Astrocyte of the cerebellum (primary cell): ENCODE measurements around the gene GLI3.

ENCODE experiments used
- DNase-seq: peaks from one replicate; pipeline ENCODE4 v3.0.0-alpha.2; 2011; ENCODE audit warnings: low read depth
- H3K4me3 ChIP-seq: 2 replicates; pipeline ENCODE4 v1.5.1; 2011; ENCODE audit warnings: mild to moderate bottlenecking, low read depth, low read length, moderate library complexity
- in situ Hi-C: cut with HindIII; loops from 2 replicates; pipeline ENCODE4 v1.10.0; 2017; ENCODE audit warnings: low sequenced_read_pairs
- TF ChIP-seq, protein P1 (sequence below): IDR thresholded peaks from 2 replicates; pipeline ENCODE4 v1.5.1; 2012; ENCODE audit warnings: low read length, low read depth, moderate library complexity, mild to moderate bottlenecking; ENCODE audit errors: missing control alignments

The GLI3 gene

DNA sequence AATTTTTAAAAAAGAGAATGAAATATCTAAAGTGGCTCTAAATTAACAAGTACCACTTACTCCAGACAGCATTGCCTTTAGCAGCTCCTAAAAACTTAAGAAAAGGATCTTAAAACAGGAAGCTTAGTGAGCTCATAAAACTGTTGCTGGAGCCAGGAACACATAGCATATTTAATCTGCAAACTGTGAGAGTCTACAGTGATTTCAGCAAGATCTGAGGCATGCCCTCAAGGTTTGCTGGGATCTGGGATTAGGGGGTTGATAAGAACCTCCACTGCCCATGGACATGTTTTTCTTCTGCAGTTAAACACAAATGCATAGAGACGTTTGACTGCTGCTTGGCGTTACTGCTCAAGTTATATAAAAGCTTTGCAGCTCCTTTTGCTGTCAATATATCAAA is 3.8 kb downstream of the GLI3 start:
- H3K4me3 ChIP-seq: no peak overlapping the region
- TF ChIP-seq, protein P1, sequence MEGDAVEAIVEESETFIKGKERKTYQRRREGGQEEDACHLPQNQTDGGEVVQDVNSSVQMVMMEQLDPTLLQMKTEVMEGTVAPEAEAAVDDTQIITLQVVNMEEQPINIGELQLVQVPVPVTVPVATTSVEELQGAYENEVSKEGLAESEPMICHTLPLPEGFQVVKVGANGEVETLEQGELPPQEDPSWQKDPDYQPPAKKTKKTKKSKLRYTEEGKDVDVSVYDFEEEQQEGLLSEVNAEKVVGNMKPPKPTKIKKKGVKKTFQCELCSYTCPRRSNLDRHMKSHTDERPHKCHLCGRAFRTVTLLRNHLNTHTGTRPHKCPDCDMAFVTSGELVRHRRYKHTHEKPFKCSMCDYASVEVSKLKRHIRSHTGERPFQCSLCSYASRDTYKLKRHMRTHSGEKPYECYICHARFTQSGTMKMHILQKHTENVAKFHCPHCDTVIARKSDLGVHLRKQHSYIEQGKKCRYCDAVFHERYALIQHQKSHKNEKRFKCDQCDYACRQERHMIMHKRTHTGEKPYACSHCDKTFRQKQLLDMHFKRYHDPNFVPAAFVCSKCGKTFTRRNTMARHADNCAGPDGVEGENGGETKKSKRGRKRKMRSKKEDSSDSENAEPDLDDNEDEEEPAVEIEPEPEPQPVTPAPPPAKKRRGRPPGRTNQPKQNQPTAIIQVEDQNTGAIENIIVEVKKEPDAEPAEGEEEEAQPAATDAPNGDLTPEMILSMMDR: no peak
- no peak for DNase-seq
- in situ Hi-C loops: loop anchor here (25.0 kb wide), 1 partner anchor 246 kb away; no protein-coding TSS in a partner anchor

- no peak overlapping the region for H3K4me3 ChIP-seq
- in situ Hi-C loops: loop anchor here (25.0 kb wide), 1 partner anchor 245 kb away; no protein-coding TSS in a partner anchor
- no peak for DNase-seq
- TF ChIP-seq, protein P1: no peak
These were observed 4.7 kb downstream of the GLI3 start for GRCh38 chr7:42232275-42232674.

DNA sequence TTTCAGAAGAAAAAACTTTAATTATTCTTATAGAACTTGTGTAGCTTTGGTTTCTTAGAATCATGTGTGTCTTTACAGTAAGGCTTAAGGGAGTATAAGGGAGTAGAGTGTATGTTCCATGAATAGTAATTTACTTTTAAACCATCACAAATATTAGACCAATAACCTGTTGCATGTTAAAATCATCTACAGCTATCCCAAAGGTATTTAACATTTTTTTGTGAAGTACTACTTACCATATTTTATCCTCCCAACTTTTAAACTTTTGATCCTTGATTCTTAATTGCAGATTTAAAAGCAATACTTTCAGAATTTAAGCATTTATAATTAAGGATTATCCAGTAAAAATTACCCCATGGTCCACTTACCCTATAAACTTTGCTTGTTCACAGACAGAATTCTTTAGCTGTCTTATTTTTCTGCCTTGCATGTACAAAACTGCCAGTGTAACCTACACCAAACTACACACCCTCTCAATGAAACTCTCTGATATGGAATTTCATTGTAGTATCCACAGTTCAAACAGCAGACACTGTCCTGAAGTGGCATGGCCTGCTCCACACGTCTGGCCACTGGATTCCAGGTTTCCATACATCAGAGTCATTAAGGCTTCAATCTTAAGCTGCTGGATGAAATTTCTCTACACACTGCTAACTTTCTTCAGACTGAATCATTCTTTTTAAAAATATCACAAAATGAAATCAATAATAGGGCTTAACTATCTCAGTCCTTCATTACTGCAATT is 5.8 kb downstream of the GLI3 start:
- in situ Hi-C loops: loop anchor here (25.0 kb wide), 1 partner anchor 244 kb away; no protein-coding TSS in a partner anchor
- TF ChIP-seq, protein P1: no peak
- no peak overlapping the region for H3K4me3 ChIP-seq
- DNase-seq: no peak

- TF ChIP-seq, protein P1: no peak
- in situ Hi-C loops: loop anchor here (25.0 kb wide), 1 partner anchor 241 kb away; no protein-coding TSS in a partner anchor
- no peak for DNase-seq
These were observed 8.9 kb downstream of the GLI3 start for GRCh38 chr7:42227936-42228591.

DNA sequence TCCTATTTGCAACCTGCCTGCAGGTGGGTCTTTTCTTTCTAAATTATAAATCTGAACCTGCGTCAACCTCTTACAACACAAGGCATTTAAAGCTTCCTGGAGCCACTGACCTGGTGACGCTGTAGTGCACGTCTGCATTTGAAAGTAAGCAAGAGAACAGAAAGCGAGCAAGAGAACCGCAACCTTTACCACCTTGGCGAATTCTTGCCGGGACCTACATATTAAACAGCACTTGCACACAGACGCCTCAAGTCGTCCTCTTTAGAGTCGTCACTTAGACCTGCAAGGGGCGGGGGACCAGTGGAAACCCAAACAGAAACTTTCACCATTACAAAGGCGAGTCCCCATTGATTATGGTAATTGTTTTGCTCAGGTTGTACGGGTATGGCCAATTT is 9.5 kb downstream of the GLI3 start:
- in situ Hi-C loops: loop anchor here (25.0 kb wide), 1 partner anchor 240 kb away; no protein-coding TSS in a partner anchor
- H3K4me3 ChIP-seq: peak overlapping the region; percentile 32
- TF ChIP-seq, protein P1: no peak
- no peak for DNase-seq

More at GRCh38 chr7:42227936-42228591, 8.9 kb downstream of the GLI3 start:
- peak overlapping the region; percentile 32 for H3K4me3 ChIP-seq

- in situ Hi-C loops: loop anchor here (25.0 kb wide), 1 partner anchor 240 kb away; no protein-coding TSS in a partner anchor
- TF ChIP-seq, protein P1: no peak
- no peak for DNase-seq
- H3K4me3 ChIP-seq: no peak overlapping the region
These were observed 10.0 kb downstream of the GLI3 start for GRCh38 chr7:42227021-42227420.
